ENCODE results near the gene IRF5.

Gene IRF5

DNA sequence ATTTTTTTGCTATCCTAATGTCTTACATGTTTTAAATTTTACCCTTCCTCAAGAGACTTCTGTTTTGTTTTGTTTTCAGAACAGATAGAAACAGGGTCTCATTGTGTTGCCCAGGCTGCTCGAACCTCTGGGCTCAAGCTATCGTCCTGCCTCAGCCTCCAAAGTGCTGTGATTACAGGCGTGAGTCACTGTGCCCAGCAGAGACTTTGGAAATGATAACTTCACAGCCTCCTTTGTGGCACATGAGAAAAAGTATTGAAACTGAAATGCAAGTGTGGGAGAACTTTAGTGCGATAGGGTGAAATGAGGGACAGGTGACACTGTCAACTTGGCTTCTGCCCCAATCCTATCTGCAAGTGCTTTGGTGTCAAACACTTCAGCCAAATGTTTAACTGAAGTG is 21.6 kb downstream of the IRF5 start:
- in situ Hi-C loops (cut with HindIII; ENCODE audit: low pct_ligation_motif_present, low sequenced_read_pairs) = no loop called here

DNA sequence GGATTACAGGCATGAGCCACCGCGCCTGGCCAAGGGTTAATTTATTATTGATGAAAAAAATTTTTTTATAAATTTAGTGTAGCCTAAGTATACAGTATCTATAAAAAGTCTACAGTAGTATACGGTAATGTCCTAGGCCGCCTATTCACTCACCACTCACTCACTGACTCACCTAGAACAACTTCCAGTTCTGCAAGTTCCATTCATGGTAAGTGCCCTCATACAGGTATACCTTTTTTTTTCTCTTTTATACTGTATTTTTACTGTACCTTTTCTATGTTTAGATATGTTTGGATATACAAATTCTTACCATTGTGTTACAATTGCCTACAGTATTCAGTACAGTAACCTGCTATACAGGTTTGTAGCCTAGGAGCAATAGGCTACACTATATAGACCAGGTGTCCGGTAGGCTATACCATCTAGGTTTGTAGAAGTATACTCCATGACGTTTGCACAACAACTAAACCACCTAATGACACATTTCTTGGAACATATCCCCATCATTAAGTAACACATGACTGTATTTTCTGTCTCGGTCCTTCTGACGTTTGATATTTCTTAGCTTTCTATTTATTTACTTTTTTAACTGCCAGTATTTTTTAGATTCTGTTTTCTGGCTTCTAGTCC is 23.4 kb downstream of the IRF5 start:
- DNase-seq = no peak
- H3K27ac ChIP-seq = no peak overlapping the region
- H3K4me3 ChIP-seq (ENCODE audit: low read depth, low read length) = no peak overlapping the region
- no peak for TF ChIP-seq CTCF (IDR thresholded peaks at IDR 0.05; ENCODE audit: low read depth, low read length, missing control alignments)
- peaks cover 26% of the 10 kb centered on the region for H3K36me3 ChIP-seq (replicated peaks)
- in situ Hi-C loops (cut with HindIII; ENCODE audit: low pct_ligation_motif_present, low sequenced_read_pairs) = no loop called here
- no peaks in the 10 kb centered on the region for H3K27me3 ChIP-seq (replicated peaks)

More for the DNA sequence above, 21.6 kb downstream of the IRF5 start:
- no peaks in the 10 kb centered on the region for H3K27me3 ChIP-seq (replicated peaks)
- no peak overlapping the region for H3K27ac ChIP-seq
- TF ChIP-seq CTCF (IDR thresholded peaks at IDR 0.05; ENCODE audit: low read depth, low read length, missing control alignments) = no peak
- no peak overlapping the region for H3K4me3 ChIP-seq (ENCODE audit: low read depth, low read length)
- peaks cover 31% of the 10 kb centered on the region for H3K36me3 ChIP-seq (replicated peaks)
- no peak for DNase-seq

GRCh38 chr7:128962899-128963298 is 25.2 kb downstream of the IRF5 start:
- H3K36me3 ChIP-seq (replicated peaks) = peaks cover 17% of the 10 kb centered on the region
- no peak for DNase-seq
- no peaks in the 10 kb centered on the region for H3K27me3 ChIP-seq (replicated peaks)
- TF ChIP-seq CTCF (IDR thresholded peaks at IDR 0.05; ENCODE audit: low read depth, low read length, missing control alignments) = no peak
- H3K27ac ChIP-seq = peak overlapping the region; percentile 48
- H3K4me3 ChIP-seq (ENCODE audit: low read depth, low read length) = no peak overlapping the region
- in situ Hi-C loops (cut with HindIII; ENCODE audit: low pct_ligation_motif_present, low sequenced_read_pairs) = no loop called here

GRCh38 chr7:128963327-128963757 is 25.6 kb downstream of the IRF5 start:
- in situ Hi-C loops (cut with HindIII; ENCODE audit: low pct_ligation_motif_present, low sequenced_read_pairs) = no loop called here
- Histone ChIP-seq H3K27ac (peak overlapping the region; percentile 48), H3K4me3 (ENCODE audit: low read depth, low read length) (no peak overlapping the region), H3K27me3 (replicated peaks) (no peaks in the 10 kb centered on the region), H3K36me3 (replicated peaks) (peaks cover 17% of the 10 kb centered on the region)
- DNase-seq = peak; percentile 31
- no peak for TF ChIP-seq CTCF (IDR thresholded peaks at IDR 0.05; ENCODE audit: low read depth, low read length, missing control alignments)

- Histone ChIP-seq H3K27me3 (replicated peaks) (no peaks in the 10 kb centered on the region), H3K36me3 (replicated peaks) (peaks cover 46% of the 10 kb centered on the region), H3K27ac (no peak overlapping the region), H3K4me3 (ENCODE audit: low read depth, low read length) (no peak overlapping the region)
- TF ChIP-seq CTCF (IDR thresholded peaks at IDR 0.05; ENCODE audit: low read depth, low read length, missing control alignments) = no peak
- DNase-seq = no peak
- in situ Hi-C loops (cut with HindIII; ENCODE audit: low pct_ligation_motif_present, low sequenced_read_pairs) = no loop called here
Observed at GRCh38 chr7:128968624-128969023, 30.9 kb downstream of the IRF5 start.

Measured in brain microvascular endothelial cell (primary cell).